Suprapubic skin (tissue), 4 donors: Measurements from ENCODE around the gene THOC6. TPM values are rescaled to one million over a fixed set of nuclear protein-coding genes. Genes with fewer than 3 reads are reported as not detected.

ENCODE experiments used
- DNase-seq, 2 donors: peaks; one replicate each; pipeline ENCODE4 v3.0.0-alpha.2; 2019; ENCODE audit warnings: low spot score in 2 of 2
- H3K27ac ChIP-seq: fragments of 200-600 bp; sonication (generic); one replicate; pipeline ENCODE4 v1.5.1; 2019
- H3K27me3 ChIP-seq: fragments of 200-600 bp; sonication (generic); one replicate; pipeline ENCODE4 v1.5.1; 2019
- H3K36me3 ChIP-seq: fragments of 200-600 bp; sonication (generic); one replicate; pipeline ENCODE4 v1.5.1; 2019
- H3K4me1 ChIP-seq: fragments of 200-600 bp; sonication (generic); one replicate; pipeline ENCODE4 v1.5.1; 2019
- H3K4me3 ChIP-seq: fragments of 200-600 bp; sonication (generic); one replicate; pipeline ENCODE4 v1.5.1; 2019; ENCODE audit warnings: mild to moderate bottlenecking
- H3K9me3 ChIP-seq: fragments of 200-600 bp; sonication (generic); one replicate; pipeline ENCODE4 v1.5.1; 2019
- CTCF ChIP-seq, 2 donors: fragments of 200-600 bp in 1 of 2; fragments of 450-650 bp in 1 of 2; sonication (generic) in 1 of 2; IDR thresholded peaks; one replicate each; pipeline ENCODE4 v1.5.1; 2016 to 2019; ENCODE audit warnings: antibody characterized with exemption in 2 of 2, mild to moderate bottlenecking in 1 of 2, moderate library complexity in 1 of 2
- EP300 ChIP-seq: sonication (generic); formaldehyde crosslinking; IDR thresholded peaks from one replicate; pipeline ENCODE4 v1.6.1; 2017; ENCODE audit warnings: antibody characterized with exemption
- POLR2A ChIP-seq, 2 donors: fragments of 450-650 bp; IDR thresholded peaks; one replicate each; pipeline ENCODE4 v1.6.1; 2017; ENCODE audit warnings: antibody characterized with exemption in 2 of 2, mild to moderate bottlenecking in 2 of 2, moderate library complexity in 2 of 2
- POLR2AphosphoS5 ChIP-seq, 3 donors: sonication (generic); formaldehyde crosslinking; IDR thresholded peaks; one replicate each; pipeline ENCODE4 v1.6.1; 2017; ENCODE audit warnings: antibody characterized with exemption in 3 of 3
- WGBS: methylation state at CpG from one replicate; pipeline ENCODE4 v1.1.5; 2018; 5-methylcytosine and 5-hydroxymethylcytosine counted together
- total RNA-seq, 4 donors: library from RNA; depleted of rRNA; stranded (reverse); fragments of >200 nt; gene quantifications; one replicate each; pipeline ENCODE4 v1.1.0, GENCODE V29; 2016

The THOC6 gene
- total RNA-seq, 4 donors from 2014 or later, result 15.8 to 27.0 (median 24.9) TPM

- no peak for DNase-seq
- Histone ChIP-seq H3K36me3 (no peaks in the 10 kb centered on the region), H3K4me1 (peaks cover 36% of the 10 kb centered on the region), H3K27me3 (peaks cover 34% of the 10 kb centered on the region), H3K9me3 (no peaks in the 10 kb centered on the region), H3K4me3 (no peak overlapping the region), H3K27ac (no peak overlapping the region)
- TF ChIP-seq EP300 (no peak), POLR2A (IDR thresholded peaks at IDR 0.05) (no peak), CTCF (IDR thresholded peaks at IDR 0.05) (no peak), POLR2AphosphoS5 (IDR thresholded peaks at IDR 0.05) (no peak)
- WGBS, result 86% methylated on average over 5 of the region's 15 CpGs
Observed at GRCh38 chr16:2985893-2986355, 37.9 kb upstream of the THOC6 start.

GRCh38 chr16:2986623-2987188, 37.1 kb upstream of the THOC6 start:
- no peak for DNase-seq
- H3K4me3 ChIP-seq, result no peak overlapping the region
- TF ChIP-seq POLR2A (IDR thresholded peaks at IDR 0.05) (no peak), POLR2AphosphoS5 (IDR thresholded peaks at IDR 0.05) (no peak), CTCF (IDR thresholded peaks at IDR 0.05) (no peak), EP300 (no peak)
- no peaks in the 10 kb centered on the region for H3K9me3 ChIP-seq
- peaks cover 38% of the 10 kb centered on the region for H3K4me1 ChIP-seq
- no peaks in the 10 kb centered on the region for H3K36me3 ChIP-seq
- 77% methylated on average over 4 of the region's 17 CpGs for WGBS
- H3K27ac ChIP-seq, result no peak overlapping the region
- peaks cover 34% of the 10 kb centered on the region for H3K27me3 ChIP-seq

GRCh38 chr16:2987286-2987685, 36.5 kb upstream of the THOC6 start:
- 95% methylated on average over 4 of the region's 9 CpGs for WGBS

GRCh38 chr16:2987833-2988232, 36.0 kb upstream of the THOC6 start:
- Histone ChIP-seq H3K27me3 (peaks cover 34% of the 10 kb centered on the region), H3K27ac (no peak overlapping the region), H3K36me3 (no peaks in the 10 kb centered on the region), H3K4me1 (peaks cover 47% of the 10 kb centered on the region), H3K4me3 (no peak overlapping the region), H3K9me3 (no peaks in the 10 kb centered on the region)
- TF ChIP-seq CTCF (IDR thresholded peaks at IDR 0.05) (no peak), EP300 (no peak), POLR2A (IDR thresholded peaks at IDR 0.05) (no peak), POLR2AphosphoS5 (IDR thresholded peaks at IDR 0.05) (no peak)
- WGBS, result 56% methylated on average over 4 of the region's 8 CpGs
- no peak for DNase-seq

More at GRCh38 chr16:2987286-2987685, 36.5 kb upstream of the THOC6 start:
- H3K27ac ChIP-seq, result no peak overlapping the region
- H3K9me3 ChIP-seq, result no peaks in the 10 kb centered on the region
- H3K36me3 ChIP-seq, result no peaks in the 10 kb centered on the region
- H3K4me1 ChIP-seq, result peaks cover 43% of the 10 kb centered on the region
- DNase-seq, result no peak
- no peak overlapping the region for H3K4me3 ChIP-seq
- H3K27me3 ChIP-seq, result peaks cover 34% of the 10 kb centered on the region
- TF ChIP-seq POLR2A (IDR thresholded peaks at IDR 0.05), result no peak
- TF ChIP-seq EP300, result no peak

GRCh38 chr16:2988590-2989099, 35.2 kb upstream of the THOC6 start:
- no peak overlapping the region for H3K4me3 ChIP-seq

More at GRCh38 chr16:2988590-2989099, 35.2 kb upstream of the THOC6 start:
- TF ChIP-seq POLR2A (IDR thresholded peaks at IDR 0.05) (no peak), EP300 (no peak), POLR2AphosphoS5 (IDR thresholded peaks at IDR 0.05) (no peak), CTCF (IDR thresholded peaks at IDR 0.05) (no peak)
- Histone ChIP-seq H3K4me1 (peaks cover 47% of the 10 kb centered on the region), H3K27ac (no peak overlapping the region), H3K27me3 (peaks cover 34% of the 10 kb centered on the region), H3K9me3 (no peaks in the 10 kb centered on the region), H3K36me3 (no peaks in the 10 kb centered on the region)
- 53% methylated on average over 4 of the region's 8 CpGs for WGBS
- DNase-seq, result no peak
